WTC11 (cell line): ENCODE results near the gene FYN. TPM values are rescaled to one million over a fixed set of nuclear protein-coding genes. Genes with fewer than 3 reads are reported as not detected.
A peak's percentile ranks its signal among the peaks of the same experiment; 100 is the strongest.

Source experiments
- ATAC-seq: fragments of 200-7000 bp; cut with Tn5 transposase; 2 replicates; pipeline ENCODE4 v1.10.0; 2021; ENCODE audit warnings: mild to moderate bottlenecking, moderate library complexity
- CTCF ChIA-PET: fragments of 300-600 bp; sonication (Branson Sonifier 250); formaldehyde crosslinking; loops from one replicate; lab custom pipeline; 2021; ENCODE audit warnings: antibody characterized with exemption; lab: Charles Lee
- POLR2A ChIA-PET: fragments of 350-600 bp; sonication (Branson Sonifier 250); formaldehyde crosslinking; loops from one replicate; lab custom pipeline; 2021; ENCODE audit warnings: antibody characterized with exemption; lab: Charles Lee
- DNase-seq: peaks from one replicate; pipeline ENCODE4 v3.0.0; 2021; ENCODE audit warnings: low spot score
- H3K27ac Mint-ChIP-seq: 2 replicates; pipeline ENCODE4 v1.8.0; 2021; ENCODE audit warnings: mixed read lengths
- H3K27me3 Mint-ChIP-seq: 2 replicates; pipeline ENCODE4 v1.8.0; 2021; ENCODE audit warnings: low read depth, mild to moderate bottlenecking, moderate library complexity, mixed read lengths
- H3K36me3 Mint-ChIP-seq: 2 replicates; pipeline ENCODE4 v1.8.0; 2021; ENCODE audit warnings: mixed read lengths
- H3K4me1 Mint-ChIP-seq: 2 replicates; pipeline ENCODE4 v1.8.0; 2022; ENCODE audit warnings: mixed read lengths
- H3K4me3 Mint-ChIP-seq: 2 replicates; pipeline ENCODE4 v1.8.0; 2021; ENCODE audit warnings: mild to moderate bottlenecking, moderate library complexity, mixed read lengths
- H3K9me3 Mint-ChIP-seq: 2 replicates; pipeline ENCODE4 v1.8.0; 2021; ENCODE audit warnings: mixed read lengths
- ATF1 ChIP-seq: sonication (generic); formaldehyde crosslinking; IDR thresholded peaks from 2 replicates; pipeline ENCODE4 v1.8.1; 2023; ENCODE audit warnings: mild to moderate bottlenecking, moderate library complexity, missing genetic modification reagents
- CDX4 ChIP-seq: fragments of 250-450 bp; sonication (Bioruptor Pico); IDR thresholded peaks from 2 replicates; pipeline ENCODE4 v1.9.0; 2021; ENCODE audit warnings: moderate library complexity, mild to moderate bottlenecking, inconsistent platforms, borderline replicate concordance
- CREB1 ChIP-seq: sonication (generic); formaldehyde crosslinking; IDR thresholded peaks from 2 replicates; pipeline ENCODE4 v1.8.0; 2023; ENCODE audit warnings: mild to moderate bottlenecking, missing genetic modification reagents
- CTCF ChIP-seq: fragments of 200-600 bp; IDR thresholded peaks from 2 replicates; pipeline ENCODE4 v1.8.0; 2022; ENCODE audit warnings: antibody characterized with exemption
- ELF4 ChIP-seq: sonication (generic); formaldehyde crosslinking; IDR thresholded peaks from 2 replicates; pipeline ENCODE4 v1.8.1; 2022; ENCODE audit warnings: low read depth, mild to moderate bottlenecking, moderate library complexity, missing genetic modification reagents
- ERG ChIP-seq: fragments of 250-450 bp; sonication (Bioruptor Pico); IDR thresholded peaks from 2 replicates; pipeline ENCODE4 v1.8.0; 2021; ENCODE audit warnings: mild to moderate bottlenecking
- ESRRA ChIP-seq: sonication (generic); formaldehyde crosslinking; IDR thresholded peaks from 2 replicates; pipeline ENCODE4 v1.8.1; 2022; ENCODE audit warnings: mild to moderate bottlenecking, missing genetic modification reagents, borderline replicate concordance
- FOXJ3 ChIP-seq: sonication (generic); formaldehyde crosslinking; IDR thresholded peaks from 2 replicates; pipeline ENCODE4 v1.9.0; 2021; ENCODE audit warnings: missing genetic modification reagents, mild to moderate bottlenecking, borderline replicate concordance
- FOXP1 ChIP-seq: sonication (generic); formaldehyde crosslinking; IDR thresholded peaks from 2 replicates; pipeline ENCODE4 v1.8.0; 2022; ENCODE audit warnings: missing genetic modification reagents, mild to moderate bottlenecking, moderate library complexity, borderline replicate concordance
- FOXP4 ChIP-seq: sonication (generic); formaldehyde crosslinking; IDR thresholded peaks from 2 replicates; pipeline ENCODE4 v1.8.0; 2022; ENCODE audit warnings: mild to moderate bottlenecking, missing genetic modification reagents
- GABPB1 ChIP-seq: sonication (generic); formaldehyde crosslinking; IDR thresholded peaks from 2 replicates; pipeline ENCODE4 v1.8.1; 2023; ENCODE audit warnings: mild to moderate bottlenecking, missing genetic modification reagents
- GTF2I ChIP-seq: fragments of 250-450 bp; sonication (Bioruptor Pico); conservative IDR thresholded peaks from 2 replicates; pipeline ENCODE4 v1.4.0; 2021; ENCODE audit warnings: mild to moderate bottlenecking
- MAX ChIP-seq: sonication (generic); formaldehyde crosslinking; IDR thresholded peaks from 2 replicates; pipeline ENCODE4 v1.8.0; 2022; ENCODE audit warnings: mild to moderate bottlenecking, missing genetic modification reagents
- NR1H2 ChIP-seq: sonication (generic); formaldehyde crosslinking; IDR thresholded peaks from 2 replicates; pipeline ENCODE4 v1.9.0; 2021; ENCODE audit warnings: mild to moderate bottlenecking, moderate library complexity, missing genetic modification reagents
- RORB ChIP-seq: fragments of 250-450 bp; sonication (Bioruptor Pico); IDR thresholded peaks from 2 replicates; pipeline ENCODE4 v1.9.0; 2021; ENCODE audit warnings: mild to moderate bottlenecking
- USF1 ChIP-seq: sonication (generic); formaldehyde crosslinking; IDR thresholded peaks from 2 replicates; pipeline ENCODE4 v1.8.0; 2022; ENCODE audit warnings: mild to moderate bottlenecking, missing genetic modification reagents
- USF2 ChIP-seq: sonication (generic); formaldehyde crosslinking; IDR thresholded peaks from 2 replicates; pipeline ENCODE4 v1.8.1; 2023; ENCODE audit warnings: mild to moderate bottlenecking, missing genetic modification reagents, moderate library complexity
- ZMAT4 ChIP-seq: fragments of 250-450 bp; sonication (Bioruptor Pico); IDR thresholded peaks from 2 replicates; pipeline ENCODE4 v1.9.0; 2021; ENCODE audit warnings: mild to moderate bottlenecking
- ZNF121 ChIP-seq: sonication (generic); formaldehyde crosslinking; IDR thresholded peaks from 2 replicates; pipeline ENCODE4 v1.8.0; 2023; ENCODE audit warnings: missing genetic modification reagents
- ZNF138 ChIP-seq: sonication (generic); formaldehyde crosslinking; conservative IDR thresholded peaks from 2 replicates; pipeline ENCODE4 v1.8.1; 2022; ENCODE audit warnings: mild to moderate bottlenecking, moderate library complexity, missing genetic modification reagents
- ZNF281 ChIP-seq: sonication (generic); formaldehyde crosslinking; IDR thresholded peaks from 2 replicates; pipeline ENCODE4 v1.8.0; 2023; ENCODE audit warnings: mild to moderate bottlenecking, missing genetic modification reagents
- total RNA-seq: library from RNA; stranded (reverse); gene quantifications from 3 replicates; pipeline ENCODE4 v1.2.3, GENCODE V29; 2021

The FYN gene
- total RNA-seq, 1 experiment from 2014 or later, result 63.9 TPM

GRCh38 chr6:111842891-111843290 lies 30.4 kb downstream of the FYN start:
- Mint-ChIP-seq H3K27me3 (no peaks in the 10 kb centered on the region; the same call in 1 of the 2 replicates), H3K9me3 (no peaks in the 10 kb centered on the region), H3K4me3 (no peak overlapping the region), H3K27ac (no peak overlapping the region), H3K36me3 (no peaks in the 10 kb centered on the region), H3K4me1 (peaks cover 36% of the 10 kb centered on the region)
- CTCF ChIA-PET, result no interaction called here
- no peak for DNase-seq
- ATAC-seq, result peak; percentile 21; the same call in 1 of the 2 replicates
- TF ChIP-seq CTCF (no peak), FOXJ3 (no peak), RORB (CRISPR knock-in tag) (no peak), USF2 (no peak), ZNF281 (CRISPR knock-in tag) (no peak), ESRRA (CRISPR knock-in tag) (no peak), GABPB1 (CRISPR knock-in tag) (no peak), FOXP4 (no peak), CREB1 (no peak), MAX (no peak), ERG (CRISPR knock-in tag) (no peak), ZNF121 (no peak), ZMAT4 (CRISPR knock-in tag) (no peak), CDX4 (no peak)
- POLR2A ChIA-PET, result no interaction called here

GRCh38 chr6:111842271-111842822 lies 30.9 kb downstream of the FYN start:
- CTCF ChIA-PET, result no interaction called here

More at GRCh38 chr6:111842271-111842822, 30.9 kb downstream of the FYN start:
- Mint-ChIP-seq H3K27me3 (no peaks in the 10 kb centered on the region; the same call in 1 of the 2 replicates), H3K9me3 (no peaks in the 10 kb centered on the region), H3K36me3 (no peaks in the 10 kb centered on the region), H3K4me3 (no peak overlapping the region), H3K4me1 (peaks cover 30% of the 10 kb centered on the region), H3K27ac (no peak overlapping the region)
- TF ChIP-seq GTF2I, result no peak
- no peak for TF ChIP-seq ZNF121
- no peak for TF ChIP-seq ELF4
- no peak for TF ChIP-seq FOXP1 (CRISPR knock-in tag)
- no peak for TF ChIP-seq ZNF138
- TF ChIP-seq ATF1 (CRISPR knock-in tag), result no peak
- no peak for TF ChIP-seq USF1
- no peak for TF ChIP-seq NR1H2 (CRISPR knock-in tag)
- no peak for ATAC-seq
- no peak for DNase-seq
- POLR2A ChIA-PET, result no interaction called here
